ENCODE data around the gene GMDS.

- TF ChIP-seq CTCF (IDR thresholded peaks at IDR 0.05; ENCODE audit: borderline replicate concordance, extremely low read depth, low read length, poor library complexity, severe bottlenecking) (no peak), EZH2 (IDR thresholded peaks at IDR 0.05; ENCODE audit: borderline replicate concordance, low read depth, low read length, severe bottlenecking) (no peak)
Measured at GRCh38 chr6:1633366-1634021, 611.9 kb downstream of the GMDS start.

Data from DND-41 (cell line).